DMS153 (cell line): ENCODE results near the gene PREB.

Source experiments
- DNase-seq: peaks from one replicate; lab custom pipeline; 2025; lab: John Stamatoyannopoulos, UW

PREB gene

GRCh38 chr2:27082773-27083409 lies 51.5 kb downstream of the PREB start:
- no peak for DNase-seq

DNA sequence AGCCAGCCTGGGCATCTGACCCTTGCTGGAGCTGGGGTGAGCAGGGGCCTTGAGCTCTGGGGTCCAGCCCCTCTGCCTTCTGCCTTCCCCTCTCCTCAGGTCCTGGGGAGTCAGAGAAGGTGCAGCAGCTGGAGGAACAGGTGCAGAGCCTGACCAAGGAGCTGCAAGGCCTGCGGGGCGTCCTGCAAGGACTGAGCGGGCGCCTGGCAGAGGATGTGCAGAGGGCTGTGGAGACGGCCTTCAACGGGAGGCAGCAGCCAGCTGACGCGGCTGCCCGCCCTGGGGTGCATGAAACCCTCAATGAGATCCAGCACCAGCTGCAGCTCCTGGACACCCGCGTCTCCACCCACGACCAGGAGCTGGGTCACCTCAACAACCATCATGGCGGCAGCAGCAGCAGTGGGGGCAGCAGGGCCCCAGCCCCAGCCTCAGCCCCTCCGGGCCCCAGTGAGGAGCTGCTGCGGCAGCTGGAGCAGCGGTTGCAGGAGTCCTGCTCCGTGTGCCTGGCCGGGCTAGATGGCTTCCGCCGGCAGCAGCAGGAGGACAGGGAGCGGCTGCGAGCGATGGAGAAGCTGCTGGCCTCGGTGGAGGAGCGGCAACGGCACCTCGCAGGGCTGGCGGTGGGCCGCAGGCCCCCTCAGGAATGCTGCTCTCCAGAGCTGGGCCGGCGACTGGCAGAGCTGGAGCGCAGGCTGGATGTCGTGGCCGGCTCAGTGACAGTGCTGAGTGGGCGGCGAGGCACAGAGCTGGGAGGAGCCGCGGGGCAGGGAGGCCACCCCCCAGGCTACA lies 52.3 kb downstream of the PREB start:
- DNase-seq, result no peak
